GM10847 (cell line): ENCODE measurements around the gene ABCB11.

ENCODE experiments used
- POLR2A ChIP-seq: IDR thresholded peaks from 2 replicates; pipeline ENCODE4 v1.6.1; 2011; ENCODE audit not compliant: insufficient read length; ENCODE audit errors: extremely low read depth

Gene ABCB11

DNA sequence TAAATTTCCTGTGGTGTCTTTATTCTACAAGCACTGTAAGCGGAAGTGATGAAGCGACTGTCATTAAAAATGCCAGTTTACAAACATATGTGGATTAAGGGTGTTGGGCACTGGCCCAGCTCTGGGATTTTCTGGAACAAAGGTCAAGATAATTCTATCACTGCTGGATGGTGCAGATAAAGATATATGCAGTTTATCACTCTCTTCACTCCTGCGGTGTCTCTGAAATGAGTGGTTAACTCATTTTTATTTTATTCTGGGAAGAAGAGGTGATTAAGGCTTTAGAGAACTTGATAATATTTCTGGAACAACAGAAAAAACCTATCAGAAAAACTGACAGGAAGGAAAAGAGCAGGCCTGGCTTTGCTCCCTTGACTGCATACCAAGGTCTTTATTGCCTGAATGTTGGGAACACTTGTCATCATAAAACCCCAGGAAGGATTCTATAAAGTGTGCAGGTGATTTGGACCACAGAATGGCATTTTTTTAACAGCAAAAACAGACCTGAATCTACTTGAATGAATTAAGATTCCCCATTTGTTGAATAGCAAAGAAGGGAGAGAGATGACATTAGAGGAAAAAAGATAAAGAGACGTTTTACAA is 32.4 kb downstream of the ABCB11 start:
- no peak for TF ChIP-seq POLR2A

DNA sequence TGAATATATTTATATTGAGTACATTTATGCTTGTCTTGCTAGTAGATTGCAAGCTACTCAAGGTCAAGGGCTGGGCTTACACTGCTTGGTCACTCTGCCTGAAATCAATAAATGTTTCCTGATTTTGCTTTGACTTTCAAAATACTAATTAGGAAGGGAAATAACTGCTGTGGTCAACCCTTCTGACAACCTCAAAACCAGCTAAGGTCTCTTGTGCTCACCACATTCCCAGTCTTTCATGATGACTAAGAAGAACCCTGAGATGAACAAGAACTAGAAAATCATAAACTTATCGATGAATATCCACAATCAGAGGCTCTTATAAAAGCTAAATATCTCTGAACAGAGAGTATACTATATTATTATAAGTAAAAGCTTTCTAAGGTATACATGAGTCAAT is 33.3 kb downstream of the ABCB11 start:
- TF ChIP-seq POLR2A, result no peak

DNA sequence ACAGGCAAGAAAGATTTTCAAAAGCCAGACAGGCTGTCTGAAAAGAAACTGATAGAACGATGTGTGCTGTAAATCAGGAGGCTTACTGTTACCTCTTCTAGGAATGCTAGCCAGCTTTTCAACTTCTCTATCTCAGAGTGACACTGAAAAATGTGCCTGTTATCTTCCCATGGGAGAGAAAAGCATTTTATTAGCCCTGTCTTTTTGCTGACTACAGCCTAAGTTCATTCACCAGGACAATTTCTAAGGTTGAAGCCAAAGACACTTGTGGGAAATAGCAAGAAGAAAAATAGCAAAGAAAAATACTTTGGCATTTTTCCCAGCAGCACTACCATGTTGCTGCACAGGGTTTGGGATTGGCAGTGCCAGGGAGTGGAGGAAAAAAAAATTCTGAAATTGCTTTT is 34.0 kb downstream of the ABCB11 start:
- TF ChIP-seq POLR2A, result no peak

DNA sequence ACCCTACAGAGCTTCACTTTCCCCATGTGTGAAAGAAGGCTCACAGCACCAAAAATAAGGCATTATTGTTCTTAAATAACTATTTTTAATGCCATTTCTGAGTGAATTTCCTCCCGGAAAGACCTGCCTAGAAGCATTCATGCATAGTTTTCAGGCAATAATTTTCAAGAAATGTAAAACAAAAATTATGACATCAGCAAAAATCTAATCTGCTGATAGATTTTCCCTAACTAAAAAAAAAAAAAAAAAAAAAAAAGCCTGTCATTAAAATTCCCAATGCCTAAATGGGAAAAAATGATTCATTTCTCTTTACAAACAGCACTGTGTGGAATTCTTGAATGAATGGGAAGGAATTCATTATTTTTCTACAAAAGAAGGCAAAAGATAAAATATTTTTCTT is 35.4 kb downstream of the ABCB11 start:
- no peak for TF ChIP-seq POLR2A

DNA sequence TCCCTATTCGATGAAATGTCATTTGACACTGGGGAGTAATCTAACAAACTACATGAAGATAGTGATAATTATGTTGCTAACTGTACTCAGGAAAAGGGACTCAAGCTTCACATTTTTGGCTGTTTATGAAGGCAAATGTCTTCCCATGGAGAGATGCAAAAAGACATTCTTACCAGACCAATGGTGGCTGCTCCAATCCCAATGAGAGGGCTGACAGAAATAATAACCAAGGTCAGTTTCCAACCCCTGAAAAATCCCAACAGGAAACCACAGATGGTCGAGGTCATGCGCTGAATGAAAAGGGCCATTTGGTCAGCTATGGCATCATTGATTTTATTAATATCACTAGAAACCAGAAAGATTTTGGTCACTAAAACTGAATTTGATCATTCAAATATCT is 37.6 kb downstream of the ABCB11 start:
- no peak for TF ChIP-seq POLR2A

DNA sequence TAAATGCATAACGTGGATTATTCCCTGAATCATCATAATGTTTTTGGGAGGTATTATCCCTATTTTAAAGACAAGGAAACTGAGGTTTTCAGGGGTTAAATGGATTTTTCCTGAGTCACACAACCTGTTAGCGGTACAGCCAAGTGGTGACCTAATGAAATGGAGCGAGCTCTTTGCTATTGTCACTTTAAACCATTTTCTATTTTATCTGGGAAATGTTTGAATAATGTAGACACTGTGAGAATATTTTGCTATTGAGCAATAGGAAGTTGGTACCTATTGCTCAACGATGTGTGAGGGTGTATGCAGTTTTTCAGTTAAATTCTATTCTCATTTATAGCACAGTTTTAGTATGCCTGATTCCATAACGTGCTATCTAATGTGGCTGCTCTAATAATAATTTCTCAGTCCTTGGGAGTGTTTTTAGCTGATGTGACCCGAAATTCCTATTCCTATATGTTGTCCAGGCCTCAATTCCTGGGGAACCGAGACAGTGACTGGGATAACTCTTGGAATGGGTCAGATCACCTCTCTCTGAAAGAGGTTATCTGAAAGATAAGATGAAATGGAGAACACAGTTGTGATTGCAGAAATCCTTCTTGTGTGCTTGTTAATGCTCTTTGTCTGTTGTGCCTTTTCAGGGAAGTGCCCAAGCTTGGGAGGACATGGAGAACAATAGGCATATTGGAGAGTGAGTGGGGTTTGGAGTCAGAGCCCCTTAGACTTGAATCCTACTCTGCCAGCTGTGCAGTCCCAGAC is 38.4 kb downstream of the ABCB11 start:
- no peak for TF ChIP-seq POLR2A

DNA sequence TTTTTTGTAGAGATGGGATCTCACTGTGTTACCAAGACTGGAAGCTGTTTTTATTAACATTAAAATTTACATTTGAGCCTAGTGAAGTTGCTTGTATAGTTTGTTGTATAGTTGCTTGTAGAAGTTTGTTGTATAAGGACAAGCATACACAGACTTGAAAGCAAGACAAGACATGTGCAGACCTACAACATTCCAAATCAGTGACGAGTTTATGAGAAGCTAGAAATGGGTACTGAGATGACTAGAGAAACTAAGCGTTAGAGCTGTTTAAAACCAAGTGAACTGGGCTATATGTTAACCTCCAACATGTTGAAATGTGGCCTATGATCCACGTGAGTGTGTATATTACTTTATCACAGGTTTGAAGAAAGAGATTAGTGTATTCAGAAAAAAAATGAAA is 39.1 kb downstream of the ABCB11 start:
- TF ChIP-seq POLR2A, result no peak

DNA sequence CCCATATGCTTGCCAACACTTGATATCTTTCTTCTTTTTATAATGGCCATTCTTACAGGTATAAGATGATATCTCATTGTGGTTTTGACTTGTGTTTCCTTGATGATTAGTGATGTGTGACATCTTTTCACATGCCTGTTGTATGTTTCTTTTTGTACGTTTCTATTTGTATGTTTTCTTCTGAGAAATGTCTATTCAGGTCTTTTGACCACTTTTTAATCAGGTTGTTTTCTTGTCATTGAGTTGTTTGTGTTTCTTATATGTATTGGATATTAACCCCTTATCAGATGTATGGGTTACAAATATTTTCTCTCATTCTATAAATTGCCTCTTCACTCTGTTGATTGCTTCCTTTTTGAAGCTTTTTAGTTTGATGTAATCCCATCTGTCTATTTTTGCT is 42.4 kb downstream of the ABCB11 start:
- no peak for TF ChIP-seq POLR2A

DNA sequence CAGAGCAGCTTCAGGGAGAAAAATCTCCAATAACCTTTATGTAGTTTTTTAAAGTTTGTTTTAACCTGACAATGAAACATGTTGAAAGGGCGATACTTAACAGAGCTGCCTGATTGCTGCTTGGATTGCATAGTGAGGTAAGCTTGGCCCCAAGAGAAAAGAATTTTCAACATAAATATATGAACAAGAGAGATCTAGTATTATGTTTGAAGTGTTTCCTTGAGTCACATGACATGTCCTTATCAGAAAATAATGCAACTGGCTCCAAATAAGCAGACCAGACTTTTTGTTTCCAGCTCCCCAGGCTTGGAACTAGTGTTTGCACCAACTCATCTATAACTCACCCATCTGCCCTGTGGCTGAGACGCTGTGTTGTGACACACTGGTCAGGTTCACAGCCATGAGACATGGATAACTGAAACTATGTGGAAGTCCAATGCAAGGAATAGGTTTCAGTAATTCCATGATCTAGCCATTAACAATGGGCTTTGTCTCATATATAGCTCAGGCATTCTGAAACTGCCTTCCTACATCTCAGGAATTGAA is 44.7 kb downstream of the ABCB11 start:
- TF ChIP-seq POLR2A, result no peak

DNA sequence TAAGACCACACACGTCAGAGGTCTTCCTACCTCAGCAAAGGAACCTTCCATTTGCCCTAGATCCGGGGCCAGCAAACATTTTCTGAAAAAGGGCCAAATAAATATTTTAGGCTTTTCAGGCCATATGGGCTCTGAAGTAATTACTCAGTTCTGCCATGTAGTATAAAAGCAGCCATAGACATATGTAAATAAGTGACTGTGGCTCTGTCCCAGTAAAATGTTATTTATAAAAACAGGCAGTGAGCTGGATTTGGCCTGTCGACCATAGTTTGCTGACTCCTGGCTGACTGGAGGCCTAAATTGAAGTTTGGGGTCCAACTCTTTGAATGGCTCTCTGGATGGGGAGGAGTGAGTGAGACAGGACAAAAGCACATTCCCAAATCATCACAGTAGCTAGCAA is 49.5 kb downstream of the ABCB11 start:
- TF ChIP-seq POLR2A, result no peak

DNA sequence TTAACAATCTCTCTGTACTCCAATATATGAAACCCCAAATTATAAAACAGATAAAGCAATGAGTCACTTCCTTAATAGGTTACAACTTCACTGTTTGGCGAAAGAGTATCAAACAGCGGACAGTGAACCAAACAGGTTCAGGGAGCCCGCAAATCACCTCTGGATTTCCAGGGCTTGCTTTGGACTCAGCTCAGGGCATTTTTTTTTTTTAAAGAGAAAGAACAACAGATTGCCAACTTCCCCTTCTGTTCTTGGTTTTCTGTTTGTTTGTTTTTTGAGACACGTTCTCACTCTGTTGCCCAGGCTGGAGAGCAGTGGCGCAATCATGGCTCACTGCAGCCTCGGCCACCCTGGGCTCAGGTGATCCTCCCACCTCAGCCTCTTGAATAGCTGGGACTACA is 52.7 kb downstream of the ABCB11 start:
- no peak for TF ChIP-seq POLR2A

DNA sequence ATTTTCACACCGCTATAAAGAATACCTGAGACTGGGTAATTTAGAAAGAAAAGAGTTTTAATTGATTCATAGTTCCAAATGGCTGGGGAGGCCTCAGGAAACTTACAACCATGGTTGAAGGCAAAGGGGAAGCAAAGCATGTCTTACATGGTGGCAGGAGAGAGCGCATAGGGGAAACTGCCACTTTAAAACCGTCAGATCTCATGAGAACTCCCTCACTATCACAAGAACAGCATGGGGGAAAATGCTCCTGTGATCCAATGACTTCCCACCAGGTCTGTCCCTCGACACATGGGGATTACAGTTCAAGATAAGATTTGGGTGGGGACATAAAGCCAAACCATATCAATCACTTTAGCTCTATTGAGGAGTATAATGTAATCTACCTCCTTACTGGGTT is 53.5 kb downstream of the ABCB11 start:
- no peak for TF ChIP-seq POLR2A

DNA sequence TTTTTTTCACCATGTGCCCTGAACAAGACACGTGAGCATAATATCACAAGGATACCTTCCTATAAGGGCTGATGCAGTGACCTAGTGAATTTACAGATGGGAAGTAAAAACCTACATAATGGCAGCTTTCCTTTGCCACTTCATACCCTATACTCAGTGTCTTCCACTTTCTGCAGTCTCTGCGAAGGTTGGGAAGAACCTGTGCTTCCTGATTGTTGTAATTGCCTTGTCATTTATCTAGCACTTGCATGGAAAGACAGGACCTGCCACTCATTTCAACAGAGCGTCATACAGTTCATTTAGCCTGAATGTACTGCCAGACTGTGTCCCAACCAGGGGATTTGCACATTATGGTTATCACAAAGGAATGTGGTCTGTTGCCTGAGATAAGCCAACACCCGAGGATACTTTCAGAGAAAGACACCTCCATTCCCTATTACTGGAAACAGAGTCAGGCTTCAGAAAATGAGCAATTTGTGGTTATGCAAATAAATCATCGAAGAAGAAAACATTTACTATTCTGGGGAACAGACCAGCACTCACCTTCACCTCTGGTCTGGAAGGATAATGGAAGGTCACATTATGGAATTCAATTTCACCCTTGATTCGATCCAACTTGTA is 55.0 kb downstream of the ABCB11 start:
- no peak for TF ChIP-seq POLR2A

DNA sequence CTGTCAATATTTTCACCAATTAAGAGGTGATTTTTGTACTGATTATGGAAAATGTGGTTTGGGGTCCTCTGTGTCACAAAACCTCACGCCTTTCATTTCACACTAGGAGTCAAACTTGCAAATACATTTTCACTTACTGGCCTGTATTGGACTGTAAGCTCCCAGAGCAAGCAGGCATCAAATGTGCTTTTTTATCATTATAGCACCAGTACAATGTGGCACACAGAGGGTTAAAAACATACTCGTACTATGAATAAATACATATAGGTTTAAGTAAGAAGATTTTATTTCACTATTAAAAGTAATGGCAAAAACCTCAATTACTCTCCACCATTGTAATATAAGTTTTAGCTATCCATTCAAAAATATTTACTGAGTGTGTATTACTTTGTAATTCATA is 56.7 kb downstream of the ABCB11 start:
- TF ChIP-seq POLR2A, result no peak

DNA sequence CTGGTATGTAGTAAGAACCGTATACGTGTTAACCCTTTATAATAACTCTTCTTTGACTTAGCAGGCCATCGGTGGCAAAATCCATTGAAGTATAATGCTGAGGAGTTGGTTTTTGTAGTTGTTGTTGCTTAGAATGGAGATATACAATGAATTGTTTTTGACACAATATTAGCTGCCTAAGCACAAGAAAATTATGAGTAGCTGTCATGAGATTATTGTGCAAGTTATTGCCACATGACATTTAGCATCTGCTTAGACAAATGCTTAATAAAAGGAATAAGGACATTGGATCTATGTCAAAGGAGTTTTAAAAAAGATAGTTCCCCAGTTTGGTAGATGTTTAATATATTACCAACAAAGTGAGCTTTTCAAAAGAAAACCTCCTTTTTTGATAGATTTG is 59.9 kb downstream of the ABCB11 start:
- TF ChIP-seq POLR2A, result no peak

DNA sequence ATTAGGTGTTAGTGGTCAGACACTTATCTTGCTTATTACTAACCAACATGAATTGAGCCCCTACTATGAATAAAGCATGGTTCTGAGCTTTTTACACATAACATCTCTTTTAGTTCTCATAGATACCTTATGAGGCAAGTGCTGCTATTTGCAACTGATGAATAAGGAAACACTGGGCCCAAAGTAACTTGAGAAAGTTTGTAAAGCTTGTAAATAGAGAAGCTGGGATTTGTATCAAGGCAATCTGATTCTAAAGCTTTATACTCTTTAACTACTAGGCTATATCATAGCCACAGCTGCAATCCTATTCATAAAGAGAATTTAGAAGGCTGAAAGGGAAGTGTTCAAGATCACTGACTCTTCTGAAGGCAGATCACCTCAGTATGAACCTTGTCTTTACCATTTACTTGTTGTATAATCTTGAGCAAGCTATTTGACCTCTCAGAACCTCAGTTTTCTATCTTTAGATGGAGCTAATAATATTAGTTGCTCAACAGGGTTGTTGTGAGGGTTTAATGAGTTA is 60.4 kb downstream of the ABCB11 start:
- TF ChIP-seq POLR2A, result no peak
